ENCODE measurements around the gene ZMYM2.

The ZMYM2 gene

GRCh38 chr13:20137875-20138274 is 179.3 kb downstream of the ZMYM2 start:
- no peak for DNase-seq

- no peak for DNase-seq
These were observed 182.0 kb downstream of the ZMYM2 start for GRCh38 chr13:20140487-20140886.
